ENCODE results near the gene EIF4EBP3. TPM values are rescaled to one million over a fixed set of nuclear protein-coding genes. Genes with fewer than 3 reads are reported as not detected.

EIF4EBP3 gene
- total RNA-seq, 4 donors from 2014 or later, result 12.3 to 29.4 (median 14.9) TPM

GRCh38 chr5:140565780-140566095 is 18.3 kb downstream of the EIF4EBP3 start:
- 81 to 84% methylated on average over 4 of the region's 4 CpGs for WGBS, 2 donors
- TF ChIP-seq EP300 (IDR thresholded peaks at IDR 0.05) (no peak), CTCF (IDR thresholded peaks at IDR 0.05) (no peak), POLR2A (IDR thresholded peaks at IDR 0.05) (no peak)
- peaks cover 0 to 64% (median 2%) of the 10 kb centered on the region in 3 donors for H3K36me3 ChIP-seq
- H3K4me1 ChIP-seq, result peaks cover 0 to 66% (median 25%) of the 10 kb centered on the region in 4 donors
- DNase-seq (ENCODE audit: low spot score in 2 of 2), result no peak
- H3K9me3 ChIP-seq, result no peaks in the 10 kb centered on the region
- no peaks in the 10 kb centered on the region for H3K27me3 ChIP-seq
- H3K4me3 ChIP-seq, result peak overlapping the region in 2 of 4 donors; percentile 73 to 97
- peak overlapping the region in 3 of 4 donors; percentile 95 to 98 (median 95) for H3K27ac ChIP-seq

DNA sequence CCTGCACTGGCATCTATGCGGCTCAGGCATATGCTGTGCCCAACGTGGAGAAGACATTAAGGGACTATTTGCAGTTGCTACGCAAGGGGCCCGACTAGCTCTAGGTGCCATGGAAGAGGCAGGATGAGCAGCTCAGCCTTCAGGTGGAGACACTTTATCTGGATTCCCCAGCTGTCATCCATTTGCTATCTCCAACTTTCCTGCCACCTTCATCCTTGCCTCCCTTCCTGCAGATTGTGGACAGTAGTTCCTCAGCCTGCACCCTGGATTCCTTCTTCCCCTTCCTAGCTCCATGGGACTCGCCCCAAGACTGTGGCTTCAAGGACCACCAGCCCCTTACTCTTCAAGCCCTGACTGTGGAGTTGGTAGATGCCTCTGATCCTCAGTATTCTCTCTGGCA is 19.2 kb downstream of the EIF4EBP3 start:
- 92 to 98% methylated on average over 5 of the region's 5 CpGs for WGBS, 2 donors
- Histone ChIP-seq H3K27me3 (no peaks in the 10 kb centered on the region), H3K27ac (no peak overlapping the region), H3K4me3 (no peak overlapping the region), H3K36me3 (peaks cover 0 to 54% (median 2%) of the 10 kb centered on the region in 3 donors), H3K9me3 (no peaks in the 10 kb centered on the region), H3K4me1 (peaks cover 0 to 59% (median 25%) of the 10 kb centered on the region in 4 donors)
- TF ChIP-seq POLR2A (IDR thresholded peaks at IDR 0.05) (no peak), EP300 (IDR thresholded peaks at IDR 0.05) (no peak), CTCF (IDR thresholded peaks at IDR 0.05) (no peak)
- DNase-seq (ENCODE audit: low spot score in 2 of 2), result no peak

- 82 to 86% methylated on average over 21 of the region's 22 CpGs for WGBS, 2 donors
- no peak overlapping the region for H3K27ac ChIP-seq
- no peaks in the 10 kb centered on the region for H3K27me3 ChIP-seq
- H3K4me1 ChIP-seq, result peaks cover 0 to 53% (median 23%) of the 10 kb centered on the region in 4 donors
- H3K4me3 ChIP-seq, result no peak overlapping the region
- TF ChIP-seq EP300 (IDR thresholded peaks at IDR 0.05), result no peak
- TF ChIP-seq CTCF (IDR thresholded peaks at IDR 0.05), result no peak
- no peak for TF ChIP-seq POLR2A (IDR thresholded peaks at IDR 0.05)
- peaks cover 0 to 48% (median 2%) of the 10 kb centered on the region in 3 donors for H3K36me3 ChIP-seq
- DNase-seq (ENCODE audit: low spot score in 2 of 2), result no peak
- H3K9me3 ChIP-seq, result no peaks in the 10 kb centered on the region
Measured at GRCh38 chr5:140567136-140567818, 19.8 kb downstream of the EIF4EBP3 start.

- Histone ChIP-seq H3K4me1 (peaks cover 0 to 47% (median 20%) of the 10 kb centered on the region in 4 donors), H3K4me3 (no peak overlapping the region), H3K9me3 (no peaks in the 10 kb centered on the region), H3K27ac (no peak overlapping the region), H3K36me3 (peaks cover 0 to 46% (median 2%) of the 10 kb centered on the region in 3 donors), H3K27me3 (no peaks in the 10 kb centered on the region)
- WGBS, 2 donors, result 94 to 100% methylated on average over 8 to 13 of the region's 13 CpGs
- TF ChIP-seq CTCF (IDR thresholded peaks at IDR 0.05) (no peak), POLR2A (IDR thresholded peaks at IDR 0.05) (no peak), EP300 (IDR thresholded peaks at IDR 0.05) (no peak)
- DNase-seq (ENCODE audit: low spot score in 2 of 2), result no peak
Measured at GRCh38 chr5:140567871-140568270, 20.4 kb downstream of the EIF4EBP3 start.

DNA sequence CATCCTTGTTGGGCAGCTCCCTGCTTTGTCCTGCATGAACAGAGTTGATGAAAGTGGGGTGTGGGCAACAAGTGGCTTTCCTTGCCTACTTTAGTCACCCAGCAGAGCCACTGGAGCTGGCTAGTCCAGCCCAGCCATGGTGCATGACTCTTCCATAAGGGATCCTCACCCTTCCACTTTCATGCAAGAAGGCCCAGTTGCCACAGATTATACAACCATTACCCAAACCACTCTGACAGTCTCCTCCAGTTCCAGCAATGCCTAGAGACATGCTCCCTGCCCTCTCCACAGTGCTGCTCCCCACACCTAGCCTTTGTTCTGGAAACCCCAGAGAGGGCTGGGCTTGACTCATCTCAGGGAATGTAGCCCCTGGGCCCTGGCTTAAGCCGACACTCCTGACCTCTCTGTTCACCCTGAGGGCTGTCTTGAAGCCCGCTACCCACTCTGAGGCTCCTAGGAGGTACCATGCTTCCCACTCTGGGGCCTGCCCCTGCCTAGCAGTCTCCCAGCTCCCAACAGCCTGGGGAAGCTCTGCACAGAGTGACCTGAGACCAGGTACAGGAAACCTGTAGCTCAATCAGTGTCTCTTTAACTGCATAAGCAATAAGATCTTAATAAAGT is 21.1 kb downstream of the EIF4EBP3 start:
- TF ChIP-seq POLR2A (IDR thresholded peaks at IDR 0.05) (no peak), CTCF (IDR thresholded peaks at IDR 0.05) (no peak), EP300 (IDR thresholded peaks at IDR 0.05) (no peak)
- H3K4me1 ChIP-seq, result peaks cover 0 to 40% (median 13%) of the 10 kb centered on the region in 4 donors
- no peak for DNase-seq (ENCODE audit: low spot score in 2 of 2)

More for the DNA sequence above, 21.1 kb downstream of the EIF4EBP3 start:
- Histone ChIP-seq H3K27me3 (no peaks in the 10 kb centered on the region), H3K9me3 (no peaks in the 10 kb centered on the region), H3K27ac (peak overlapping the region in 3 of 4 donors; percentile 18 to 51 (median 37)), H3K4me3 (no peak overlapping the region), H3K36me3 (peaks cover 0 to 46% (median 2%) of the 10 kb centered on the region in 3 donors)
- WGBS, 2 donors, result 92 to 100% methylated on average over 2 of the region's 2 CpGs
